ENCODE measurements around the gene CENPO.
"Not testable (repeated sequence)": the region's sequence is repeated elsewhere in the genome, so short reads cannot be mapped to it uniquely, and the experiment has no call there.

Gene CENPO

DNA sequence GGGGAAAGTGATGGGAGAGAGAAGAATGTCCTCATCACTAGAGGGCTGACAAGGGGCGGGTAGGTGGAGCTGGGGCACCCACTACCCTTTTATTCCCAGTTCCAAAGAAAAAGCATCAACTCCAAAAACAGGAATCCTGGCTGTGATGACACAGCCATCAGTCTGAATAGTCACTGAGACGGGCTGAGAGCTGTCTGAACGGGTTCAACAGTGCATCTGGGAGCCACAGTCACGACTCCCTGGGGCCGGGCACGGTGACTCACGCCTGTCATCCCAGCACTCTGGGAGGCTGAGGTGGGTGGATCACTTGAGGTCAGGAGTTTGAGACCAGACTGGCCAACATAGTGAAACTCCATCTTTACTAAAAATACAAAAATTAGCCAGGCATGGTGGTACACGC, 42.2 kb downstream of the CENPO start:
- H3K27me3 ChIP-seq (replicated peaks in 2 of 5; ENCODE audit: control insufficient read depth in 4 of 5, insufficient read depth in 5 of 5, low read length in 4 of 5); H3K27ac ChIP-seq (ENCODE audit: insufficient read depth in 1 of 2, low read depth in 1 of 2, low read length in 2 of 2, poor library complexity in 1 of 2, severe bottlenecking in 2 of 2); H3K9me3 ChIP-seq (ENCODE audit: control extremely low read depth in 1 of 5, control insufficient read depth in 4 of 5, insufficient read depth in 2 of 5, low read depth in 1 of 5, low read length in 4 of 5); DNase-seq; H3K4me1 ChIP-seq (ENCODE audit: control extremely low read depth in 1 of 4, control insufficient read depth in 4 of 4, insufficient read depth in 4 of 4, low read length in 3 of 4); H3K4me3 ChIP-seq (ENCODE audit: control insufficient read depth in 1 of 7, extremely low read depth in 1 of 7, insufficient read depth in 4 of 7, low read depth in 2 of 7, low read length in 6 of 7): not testable (repeated sequence)
- ChIA-PET CTCF (interaction anchor here (0.7 kb wide), 1 partner anchor 11 kb away, joined by 3 read pairs; no protein-coding TSS in a partner anchor), POLR2A (interaction anchor here (0.6 kb wide), 1 partner anchor 39 kb away, joined by 3 read pairs; no protein-coding TSS in a partner anchor)
- H3K36me3 ChIP-seq (ENCODE audit: control insufficient read depth in 4 of 4, insufficient read depth in 4 of 4, low read length in 3 of 4) = peaks cover 7 to 81% (median 55%) of the 10 kb centered on the region in 4 experiments
- WGBS (ENCODE audit: insufficient coverage) = 96% methylated on average over 7 of the region's 8 CpGs

DNA sequence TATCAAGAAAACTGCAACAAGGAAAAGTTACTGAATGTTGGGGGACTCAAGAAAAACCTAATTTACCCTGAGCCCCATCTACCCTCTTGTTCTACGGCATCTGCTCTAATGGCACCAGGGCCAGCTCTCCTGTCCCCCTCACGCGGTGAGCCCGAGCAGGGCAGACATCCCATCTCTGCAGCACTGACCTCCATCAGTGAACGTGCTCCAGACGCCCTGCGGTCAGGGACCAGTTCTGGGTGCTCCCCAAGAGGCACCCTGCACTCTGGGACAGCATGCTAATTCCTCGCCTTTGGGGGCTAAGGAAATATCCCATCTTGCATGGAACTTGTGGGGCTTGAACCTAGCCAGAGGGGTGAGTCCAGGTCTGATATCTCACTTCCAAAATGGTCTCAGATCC, 43.0 kb downstream of the CENPO start:
- Histone ChIP-seq H3K27ac (ENCODE audit: insufficient read depth in 1 of 2, low read depth in 1 of 2, low read length in 2 of 2, poor library complexity in 1 of 2, severe bottlenecking in 2 of 2) (no peak overlapping the region), H3K36me3 (ENCODE audit: control insufficient read depth in 4 of 4, insufficient read depth in 4 of 4, low read length in 3 of 4) (peaks cover 7 to 82% (median 52%) of the 10 kb centered on the region in 4 experiments), H3K4me1 (ENCODE audit: control extremely low read depth in 1 of 4, control insufficient read depth in 4 of 4, insufficient read depth in 4 of 4, low read length in 3 of 4) (no peaks in the 10 kb centered on the region), H3K27me3 (replicated peaks in 2 of 5; ENCODE audit: control insufficient read depth in 4 of 5, insufficient read depth in 5 of 5, low read length in 4 of 5) (no peaks in the 10 kb centered on the region), H3K4me3 (ENCODE audit: control insufficient read depth in 1 of 7, extremely low read depth in 1 of 7, insufficient read depth in 4 of 7, low read depth in 2 of 7, low read length in 6 of 7) (no peak overlapping the region), H3K9me3 (ENCODE audit: control extremely low read depth in 1 of 5, control insufficient read depth in 4 of 5, insufficient read depth in 2 of 5, low read depth in 1 of 5, low read length in 4 of 5) (no peaks in the 10 kb centered on the region)
- CTCF ChIA-PET = interaction anchor here (1.2 kb wide), 1 partner anchor 82 kb away, joined by 3 read pairs; no protein-coding TSS in a partner anchor
- no peak for DNase-seq
- 97% methylated on average over 8 of the region's 8 CpGs for WGBS (ENCODE audit: insufficient coverage)
- POLR2A ChIA-PET = no interaction called here

GRCh38 chr2:24836706-24837105, 43.5 kb downstream of the CENPO start:
- no peaks in the 10 kb centered on the region for H3K9me3 ChIP-seq (ENCODE audit: control extremely low read depth in 1 of 5, control insufficient read depth in 4 of 5, insufficient read depth in 2 of 5, low read depth in 1 of 5, low read length in 4 of 5)
- no peak for DNase-seq
- H3K4me3 ChIP-seq (ENCODE audit: control insufficient read depth in 1 of 7, extremely low read depth in 1 of 7, insufficient read depth in 4 of 7, low read depth in 2 of 7, low read length in 6 of 7) = no peak overlapping the region
- WGBS (ENCODE audit: insufficient coverage) = 94% methylated on average over 9 of the region's 9 CpGs
- no peaks in the 10 kb centered on the region for H3K27me3 ChIP-seq (replicated peaks in 2 of 5; ENCODE audit: control insufficient read depth in 4 of 5, insufficient read depth in 5 of 5, low read length in 4 of 5)
- peaks cover 7 to 84% (median 52%) of the 10 kb centered on the region in 4 experiments for H3K36me3 ChIP-seq (ENCODE audit: control insufficient read depth in 4 of 4, insufficient read depth in 4 of 4, low read length in 3 of 4)
- H3K27ac ChIP-seq (ENCODE audit: insufficient read depth in 1 of 2, low read depth in 1 of 2, low read length in 2 of 2, poor library complexity in 1 of 2, severe bottlenecking in 2 of 2) = no peak overlapping the region
- ChIA-PET POLR2A (no interaction called here), CTCF (interaction anchor here (0.6 to 1.8 kb wide), 3 partner anchors 81 to 529 kb away, joined by 3 to 5 read pairs (median 4); no protein-coding TSS in a partner anchor)
- no peaks in the 10 kb centered on the region for H3K4me1 ChIP-seq (ENCODE audit: control extremely low read depth in 1 of 4, control insufficient read depth in 4 of 4, insufficient read depth in 4 of 4, low read length in 3 of 4)

DNA sequence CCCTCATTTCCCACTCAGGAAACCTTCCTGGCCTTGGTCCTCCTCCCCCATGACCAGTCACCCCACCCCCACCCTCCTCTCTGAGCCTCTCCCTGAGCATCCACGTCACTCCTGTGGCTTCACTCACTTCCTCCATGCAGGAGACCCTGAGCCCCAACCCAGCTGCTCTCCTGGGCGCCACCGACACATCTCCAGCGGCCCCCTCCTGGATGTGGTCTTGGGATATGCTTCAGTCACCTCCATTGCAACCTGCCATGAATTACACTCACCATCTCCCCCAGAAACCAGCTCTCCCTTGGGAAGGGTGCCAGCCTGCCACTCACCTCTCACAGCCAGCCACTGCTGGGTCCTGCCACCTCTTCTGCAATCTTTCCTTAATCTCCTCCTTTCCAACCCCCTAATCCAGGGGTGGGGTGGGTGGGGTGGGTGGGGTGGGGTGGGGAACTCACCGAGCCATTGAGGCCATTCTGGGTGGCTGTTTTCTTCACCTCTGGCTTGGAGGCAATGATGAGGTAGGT, 44.8 kb downstream of the CENPO start:
- Histone ChIP-seq H3K4me3 (ENCODE audit: control insufficient read depth in 1 of 7, extremely low read depth in 1 of 7, insufficient read depth in 4 of 7, low read depth in 2 of 7, low read length in 6 of 7) (no peak overlapping the region), H3K4me1 (ENCODE audit: control extremely low read depth in 1 of 4, control insufficient read depth in 4 of 4, insufficient read depth in 4 of 4, low read length in 3 of 4) (no peaks in the 10 kb centered on the region), H3K27me3 (replicated peaks in 2 of 5; ENCODE audit: control insufficient read depth in 4 of 5, insufficient read depth in 5 of 5, low read length in 4 of 5) (no peaks in the 10 kb centered on the region), H3K36me3 (ENCODE audit: control insufficient read depth in 4 of 4, insufficient read depth in 4 of 4, low read length in 3 of 4) (peaks cover 7 to 81% (median 58%) of the 10 kb centered on the region in 4 experiments), H3K27ac (ENCODE audit: insufficient read depth in 1 of 2, low read depth in 1 of 2, low read length in 2 of 2, poor library complexity in 1 of 2, severe bottlenecking in 2 of 2) (no peak overlapping the region), H3K9me3 (ENCODE audit: control extremely low read depth in 1 of 5, control insufficient read depth in 4 of 5, insufficient read depth in 2 of 5, low read depth in 1 of 5, low read length in 4 of 5) (no peaks in the 10 kb centered on the region)
- CTCF ChIA-PET = interaction anchor here (1.8 kb wide), 1 partner anchor 428 kb away, joined by 5 read pairs; no protein-coding TSS in a partner anchor
- no peak for DNase-seq
- 95% methylated on average over 4 of the region's 5 CpGs for WGBS (ENCODE audit: insufficient coverage)
- POLR2A ChIA-PET = no interaction called here

DNA sequence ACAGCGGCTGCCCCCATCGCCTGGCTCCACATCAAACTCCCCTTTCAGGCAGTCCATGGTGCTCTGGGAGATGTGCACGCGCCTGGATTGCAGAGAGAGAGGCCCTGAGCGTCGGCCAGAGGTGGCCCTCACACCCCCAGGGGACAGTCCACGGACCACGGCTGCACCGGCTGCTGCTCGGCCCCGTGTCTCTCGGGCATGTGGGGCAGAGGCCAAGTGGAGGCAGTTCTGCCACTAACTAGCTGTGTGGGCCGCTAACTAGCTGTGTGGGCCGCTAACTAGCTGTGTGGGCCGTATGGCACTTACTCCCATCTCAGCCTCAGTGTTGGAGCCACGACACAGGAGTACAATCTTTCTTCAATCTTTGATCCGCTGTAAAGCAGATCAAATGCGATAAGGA, 45.3 kb downstream of the CENPO start:
- Histone ChIP-seq H3K9me3 (ENCODE audit: control extremely low read depth in 1 of 5, control insufficient read depth in 4 of 5, insufficient read depth in 2 of 5, low read depth in 1 of 5, low read length in 4 of 5) (no peaks in the 10 kb centered on the region), H3K4me1 (ENCODE audit: control extremely low read depth in 1 of 4, control insufficient read depth in 4 of 4, insufficient read depth in 4 of 4, low read length in 3 of 4) (no peaks in the 10 kb centered on the region), H3K27ac (ENCODE audit: insufficient read depth in 1 of 2, low read depth in 1 of 2, low read length in 2 of 2, poor library complexity in 1 of 2, severe bottlenecking in 2 of 2) (no peak overlapping the region), H3K4me3 (ENCODE audit: control insufficient read depth in 1 of 7, extremely low read depth in 1 of 7, insufficient read depth in 4 of 7, low read depth in 2 of 7, low read length in 6 of 7) (no peak overlapping the region), H3K27me3 (replicated peaks in 2 of 5; ENCODE audit: control insufficient read depth in 4 of 5, insufficient read depth in 5 of 5, low read length in 4 of 5) (no peaks in the 10 kb centered on the region), H3K36me3 (ENCODE audit: control insufficient read depth in 4 of 4, insufficient read depth in 4 of 4, low read length in 3 of 4) (peaks cover 7 to 81% (median 55%) of the 10 kb centered on the region in 4 experiments)
- ChIA-PET POLR2A (no interaction called here), CTCF (interaction anchor here (1.0 to 1.8 kb wide), 2 partner anchors 10 to 428 kb away, joined by 3 to 5 read pairs; no protein-coding TSS in a partner anchor)
- 100% methylated on average over 16 of the region's 18 CpGs for WGBS (ENCODE audit: insufficient coverage)
- no peak for DNase-seq

DNA sequence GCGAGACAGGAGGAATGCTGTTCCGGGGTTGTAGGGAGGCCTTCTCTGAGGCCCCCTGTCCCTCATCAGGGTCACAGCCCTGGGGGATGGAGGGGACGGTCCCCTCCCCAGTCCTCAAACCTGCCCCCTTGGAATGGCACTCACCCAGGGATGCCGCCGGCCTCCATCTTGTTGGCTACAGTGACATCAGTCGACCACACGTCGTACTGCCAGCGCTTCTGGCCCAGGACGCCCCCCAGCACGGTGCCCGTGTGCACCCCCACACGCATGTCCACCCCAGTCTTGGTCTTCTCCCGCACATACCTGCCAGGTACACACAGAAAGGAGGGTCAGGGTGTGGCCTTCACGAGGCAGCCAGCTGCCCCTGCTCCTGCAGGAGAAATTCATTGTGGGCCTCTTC, 46.5 kb downstream of the CENPO start:
- no peak overlapping the region for H3K27ac ChIP-seq (ENCODE audit: insufficient read depth in 1 of 2, low read depth in 1 of 2, low read length in 2 of 2, poor library complexity in 1 of 2, severe bottlenecking in 2 of 2)
- H3K27me3 ChIP-seq (replicated peaks in 2 of 5; ENCODE audit: control insufficient read depth in 4 of 5, insufficient read depth in 5 of 5, low read length in 4 of 5) = no peaks in the 10 kb centered on the region
- POLR2A ChIA-PET = no interaction called here
- CTCF ChIA-PET = interaction anchor here (1.0 to 1.7 kb wide), 2 partner anchors 11 to 12 kb away, joined by 3 to 5 read pairs; no protein-coding TSS in a partner anchor
- no peaks in the 10 kb centered on the region for H3K9me3 ChIP-seq (ENCODE audit: control extremely low read depth in 1 of 5, control insufficient read depth in 4 of 5, insufficient read depth in 2 of 5, low read depth in 1 of 5, low read length in 4 of 5)
- H3K4me3 ChIP-seq (ENCODE audit: control insufficient read depth in 1 of 7, extremely low read depth in 1 of 7, insufficient read depth in 4 of 7, low read depth in 2 of 7, low read length in 6 of 7) = no peak overlapping the region
- 100% methylated on average over 10 of the region's 15 CpGs for WGBS (ENCODE audit: insufficient coverage)
- H3K36me3 ChIP-seq (ENCODE audit: control insufficient read depth in 4 of 4, insufficient read depth in 4 of 4, low read length in 3 of 4) = peaks cover 5 to 79% (median 46%) of the 10 kb centered on the region in 4 experiments
- H3K4me1 ChIP-seq (ENCODE audit: control extremely low read depth in 1 of 4, control insufficient read depth in 4 of 4, insufficient read depth in 4 of 4, low read length in 3 of 4) = no peaks in the 10 kb centered on the region
- DNase-seq = no peak

GRCh38 chr2:24840164-24840869, 47.1 kb downstream of the CENPO start:
- Histone ChIP-seq H3K4me3 (ENCODE audit: control insufficient read depth in 1 of 7, extremely low read depth in 1 of 7, insufficient read depth in 4 of 7, low read depth in 2 of 7, low read length in 6 of 7) (no peak overlapping the region), H3K9me3 (ENCODE audit: control extremely low read depth in 1 of 5, control insufficient read depth in 4 of 5, insufficient read depth in 2 of 5, low read depth in 1 of 5, low read length in 4 of 5) (no peaks in the 10 kb centered on the region), H3K4me1 (ENCODE audit: control extremely low read depth in 1 of 4, control insufficient read depth in 4 of 4, insufficient read depth in 4 of 4, low read length in 3 of 4) (no peaks in the 10 kb centered on the region), H3K27ac (ENCODE audit: insufficient read depth in 1 of 2, low read depth in 1 of 2, low read length in 2 of 2, poor library complexity in 1 of 2, severe bottlenecking in 2 of 2) (no peak overlapping the region), H3K36me3 (ENCODE audit: control insufficient read depth in 4 of 4, insufficient read depth in 4 of 4, low read length in 3 of 4) (peaks cover 3 to 73% (median 41%) of the 10 kb centered on the region in 4 experiments), H3K27me3 (replicated peaks in 2 of 5; ENCODE audit: control insufficient read depth in 4 of 5, insufficient read depth in 5 of 5, low read length in 4 of 5) (no peaks in the 10 kb centered on the region)
- ChIA-PET CTCF (interaction anchor here (1.7 kb wide), 1 partner anchor 13 kb away, joined by 5 read pairs; no protein-coding TSS in a partner anchor), POLR2A (no interaction called here)
- no peak for DNase-seq
- 94% methylated on average over 11 of the region's 17 CpGs for WGBS (ENCODE audit: insufficient coverage)

Data from common myeloid progenitor, CD34-positive (primary cell).